ENCODE data around the gene HLA-DPA1.

GRCh38 chr6:33104887-33105286 is 31.4 kb upstream of the HLA-DPA1 start:
- no peak for TF ChIP-seq EZH2 (IDR thresholded peaks at IDR 0.05; ENCODE audit: borderline replicate concordance, low read length)
- TF ChIP-seq, protein P1, sequence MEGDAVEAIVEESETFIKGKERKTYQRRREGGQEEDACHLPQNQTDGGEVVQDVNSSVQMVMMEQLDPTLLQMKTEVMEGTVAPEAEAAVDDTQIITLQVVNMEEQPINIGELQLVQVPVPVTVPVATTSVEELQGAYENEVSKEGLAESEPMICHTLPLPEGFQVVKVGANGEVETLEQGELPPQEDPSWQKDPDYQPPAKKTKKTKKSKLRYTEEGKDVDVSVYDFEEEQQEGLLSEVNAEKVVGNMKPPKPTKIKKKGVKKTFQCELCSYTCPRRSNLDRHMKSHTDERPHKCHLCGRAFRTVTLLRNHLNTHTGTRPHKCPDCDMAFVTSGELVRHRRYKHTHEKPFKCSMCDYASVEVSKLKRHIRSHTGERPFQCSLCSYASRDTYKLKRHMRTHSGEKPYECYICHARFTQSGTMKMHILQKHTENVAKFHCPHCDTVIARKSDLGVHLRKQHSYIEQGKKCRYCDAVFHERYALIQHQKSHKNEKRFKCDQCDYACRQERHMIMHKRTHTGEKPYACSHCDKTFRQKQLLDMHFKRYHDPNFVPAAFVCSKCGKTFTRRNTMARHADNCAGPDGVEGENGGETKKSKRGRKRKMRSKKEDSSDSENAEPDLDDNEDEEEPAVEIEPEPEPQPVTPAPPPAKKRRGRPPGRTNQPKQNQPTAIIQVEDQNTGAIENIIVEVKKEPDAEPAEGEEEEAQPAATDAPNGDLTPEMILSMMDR (conservative IDR thresholded peaks at IDR 0.05 in 1 of 2, IDR thresholded peaks at IDR 0.05 in 1 of 2; ENCODE audit: extremely low read depth in 1 of 2, insufficient read depth in 1 of 2, low read depth in 1 of 2, low read length in 2 of 2) = no peak

Measured in mammary epithelial cell (primary cell).